H1 (cell line): Measurements from ENCODE around the gene UBE2H. TPM values are rescaled to one million over a fixed set of nuclear protein-coding genes. Genes with fewer than 3 reads are reported as not detected.

ENCODE experiments used
- CTCF ChIA-PET: fragments of 300-600 bp; sonication (Branson Sonifier 250); formaldehyde crosslinking; loops from one replicate; lab custom pipeline; 2021; ENCODE audit not compliant: partially characterized antibody; lab: Charles Lee
- POLR2A ChIA-PET: fragments of 300-600 bp; sonication (Branson Sonifier 250); formaldehyde crosslinking; loops from one replicate; lab custom pipeline; 2021; ENCODE audit warnings: inconsistent platforms; ENCODE audit not compliant: partially characterized antibody; lab: Charles Lee
- DNase-seq, 2 experiments: peaks; one replicate each; pipeline versions ENCODE4 v3.0.0 to v3.0.0-alpha.2; 2010 to 2022; ENCODE audit warnings: low spot score in 2 of 2, low read depth in 1 of 2, mixed read lengths in 1 of 2
- FAIRE-seq: peaks from 2 replicates; lab custom pipeline; 2011; peaks lifted over from hg19 to GRCh38; lab: Jason Lieb, UNC
- H2AFZ ChIP-seq: 2 replicates; pipeline ENCODE4 v1.8.1; 2012; ENCODE audit warnings: low read length, inconsistent platforms
- H2AK5ac ChIP-seq: 2 replicates; pipeline ENCODE4 v1.6.1; 2013; ENCODE audit warnings: low read depth, low read length
- H2BK120ac ChIP-seq: replicated peaks from 2 replicates; pipeline ENCODE3; 2013; ENCODE audit warnings: low read depth, low read length, inconsistent platforms
- H2BK12ac ChIP-seq: 2 replicates; pipeline ENCODE4 v1.6.1; 2013; ENCODE audit warnings: low read depth, low read length
- H2BK15ac ChIP-seq: 2 replicates; pipeline ENCODE4 v1.6.1; 2013; ENCODE audit warnings: low read length
- H2BK20ac ChIP-seq: 2 replicates; pipeline ENCODE4 v1.6.1; 2013; ENCODE audit warnings: low read length
- H2BK5ac ChIP-seq: 2 replicates; pipeline ENCODE4 v1.6.1; 2013; ENCODE audit warnings: low read depth, low read length
- H3K14ac ChIP-seq: 2 replicates; pipeline ENCODE4 v1.6.1; 2013; ENCODE audit warnings: inconsistent platforms; ENCODE audit not compliant: insufficient read length
- H3K18ac ChIP-seq: 2 replicates; pipeline ENCODE4 v1.6.1; 2013; ENCODE audit warnings: low read length; ENCODE audit errors: extremely low read depth
- H3K23ac ChIP-seq: 2 replicates; pipeline ENCODE4 v1.6.1; 2013; ENCODE audit warnings: inconsistent platforms; ENCODE audit not compliant: insufficient read length
- H3K23me2 ChIP-seq: 2 replicates; pipeline ENCODE4 v1.6.1; 2013; ENCODE audit warnings: low read depth, low read length
- H3K27ac ChIP-seq: 2 replicates; pipeline ENCODE4 v1.6.1; 2011; ENCODE audit warnings: low read depth, low read length, inconsistent platforms
- H3K27me3 ChIP-seq, 4 experiments: replicated peaks in 1 of 4; 1 replicate in 1 of 4; 2 replicates in 3 of 4; pipeline versions ENCODE4 v1.6.1 to v1.8.1; 2011 to 2013; ENCODE audit warnings: low read length in 3 of 4, mild to moderate bottlenecking in 3 of 4, inconsistent platforms in 2 of 4, mixed read lengths in 2 of 4, moderate library complexity in 1 of 4; ENCODE audit not compliant: control insufficient read depth in 3 of 4, insufficient read depth in 3 of 4; ENCODE audit errors: extremely low read depth in 1 of 4
- H3K36me3 ChIP-seq, 4 experiments: 2 replicates each; pipeline versions ENCODE4 v1.6.1 to v1.8.1; 2011 to 2013; ENCODE audit warnings: mild to moderate bottlenecking in 4 of 4, low read length in 3 of 4, moderate library complexity in 2 of 4, control low read depth in 1 of 4, inconsistent platforms in 1 of 4; ENCODE audit not compliant: insufficient read depth in 4 of 4, control insufficient read depth in 2 of 4
- H3K4ac ChIP-seq: replicated peaks from 2 replicates; pipeline ENCODE3; 2013; ENCODE audit warnings: low read length, low read depth, mixed read lengths, inconsistent platforms; ENCODE audit not compliant: insufficient read length
- H3K4me1 ChIP-seq, 4 experiments: replicated peaks in 1 of 4; 1 replicate in 1 of 4; 2 replicates in 3 of 4; pipeline versions ENCODE4 v1.6.1 to v1.8.1; 2011 to 2013; ENCODE audit warnings: low read length in 3 of 4, inconsistent platforms in 2 of 4, mixed read lengths in 1 of 4; ENCODE audit not compliant: insufficient read depth in 4 of 4, control insufficient read depth in 3 of 4
- H3K4me2 ChIP-seq, 2 experiments: 2 replicates each; pipeline versions ENCODE4 v1.6.1 to v1.8.1; 2011 to 2013; ENCODE audit warnings: low read depth in 2 of 2, low read length in 2 of 2, control low read depth in 1 of 2, inconsistent platforms in 1 of 2, mild to moderate bottlenecking in 1 of 2; ENCODE audit not compliant: insufficient read depth in 1 of 2
- H3K4me3 ChIP-seq, 4 experiments: fragments of 200-600, 300-600 bp in 1 of 4; sonication (generic), shearing (Covaris generic), sonication (Bioruptor Twin) in 1 of 4; 2 replicates each; pipeline versions ENCODE4 v1.5.1 to v1.8.1; 2011 to 2016; ENCODE audit warnings: low read length in 4 of 4, low read depth in 3 of 4, control low read depth in 2 of 4, inconsistent platforms in 2 of 4, mild to moderate bottlenecking in 2 of 4, mixed read lengths in 1 of 4, moderate library complexity in 1 of 4; ENCODE audit not compliant: insufficient read depth in 2 of 4; ENCODE audit errors: extremely low read depth in 1 of 4
- H3K56ac ChIP-seq: replicated peaks from 2 replicates; pipeline ENCODE3; 2013; ENCODE audit warnings: low read depth, mild to moderate bottlenecking, mixed read lengths, low read length, inconsistent platforms; ENCODE audit not compliant: insufficient read length
- H3K79me1 ChIP-seq: 2 replicates; pipeline ENCODE4 v1.6.1; 2013; ENCODE audit warnings: low read depth, low read length, control low read depth
- H3K79me2 ChIP-seq, 2 experiments: 2 replicates each; pipeline versions ENCODE4 v1.6.1 to v1.8.1; 2012 to 2013; ENCODE audit warnings: low read length in 2 of 2, mild to moderate bottlenecking in 2 of 2, inconsistent platforms in 1 of 2; ENCODE audit not compliant: insufficient read depth in 2 of 2, control insufficient read depth in 1 of 2
- H3K9ac ChIP-seq, 4 experiments: replicated peaks in 1 of 4; 1 replicate in 1 of 4; 2 replicates in 3 of 4; pipeline versions ENCODE4 v1.6.1 to v1.8.1; 2011 to 2013; ENCODE audit warnings: low read depth in 3 of 4, low read length in 3 of 4, control low read depth in 2 of 4, mild to moderate bottlenecking in 2 of 4, moderate library complexity in 2 of 4, inconsistent platforms in 1 of 4; ENCODE audit errors: extremely low read depth in 1 of 4
- H3K9me3 ChIP-seq, 2 experiments: 2 replicates each; pipeline versions ENCODE4 v1.6.1 to v1.8.1; 2012 to 2013; ENCODE audit warnings: mild to moderate bottlenecking in 2 of 2, moderate library complexity in 2 of 2, control low read depth in 1 of 2, inconsistent platforms in 1 of 2, low read depth in 1 of 2, low read length in 1 of 2, mixed read lengths in 1 of 2; ENCODE audit not compliant: insufficient read depth in 2 of 2
- H4K20me1 ChIP-seq, 2 experiments: replicated peaks in 1 of 2; 2 replicates each; pipeline versions ENCODE3 to v1.8.1; 2011 to 2013; ENCODE audit warnings: inconsistent platforms in 2 of 2, low read length in 2 of 2, mild to moderate bottlenecking in 1 of 2; ENCODE audit not compliant: insufficient read depth in 2 of 2, control insufficient read depth in 1 of 2
- H4K5ac ChIP-seq: 2 replicates; pipeline ENCODE4 v1.6.1; 2013; ENCODE audit warnings: low read length, low read depth, mixed read lengths, inconsistent platforms; ENCODE audit not compliant: insufficient read length
- H4K8ac ChIP-seq: 2 replicates; pipeline ENCODE4 v1.8.0; 2013; ENCODE audit warnings: mild to moderate bottlenecking, moderate library complexity, low read length, inconsistent platforms; ENCODE audit not compliant: insufficient read depth; ENCODE audit errors: extremely low read depth
- H4K91ac ChIP-seq: replicated peaks from 2 replicates; pipeline ENCODE3; 2013; ENCODE audit warnings: low read length, mixed read lengths, inconsistent platforms; ENCODE audit not compliant: insufficient read length
- CBX5 ChIP-seq: fragments of 300-800, 300-1000 bp; sonication (generic); IDR thresholded peaks from 2 replicates; pipeline ENCODE4 v1.7.1; 2016; ENCODE audit warnings: antibody characterized with exemption, low read length, low read depth
- CBX8 ChIP-seq: fragments of 300-800, 300-1000 bp; sonication (generic); IDR thresholded peaks from 2 replicates; pipeline ENCODE4 v1.7.1; 2016; ENCODE audit warnings: low read depth, low read length, borderline replicate concordance
- CHD1 ChIP-seq: IDR thresholded peaks from 2 replicates; pipeline ENCODE4 v1.6.1; 2012; ENCODE audit warnings: low read depth, low read length, improper control_type of control experiment
- CTBP2 ChIP-seq: IDR thresholded peaks from 2 replicates; pipeline ENCODE4 v1.7.0; 2011; ENCODE audit warnings: borderline replicate concordance, mild to moderate bottlenecking, moderate library complexity, mixed read lengths, low read length; ENCODE audit not compliant: insufficient read depth, insufficient read length
- EZH2 ChIP-seq: fragments of 200-600 bp; sonication (generic); IDR thresholded peaks from 2 replicates; pipeline ENCODE4 v1.7.1; 2012; ENCODE audit warnings: low read depth, mild to moderate bottlenecking, moderate library complexity, low read length, inconsistent platforms; ENCODE audit not compliant: severe bottlenecking
- KDM4A ChIP-seq: IDR thresholded peaks from one replicate; pipeline ENCODE4 v1.7.1; 2012; ENCODE audit warnings: low read depth, mild to moderate bottlenecking, moderate library complexity, low read length, inconsistent platforms; ENCODE audit not compliant: severe bottlenecking
- KDM5A ChIP-seq: fragments of 200-600 bp; IDR thresholded peaks from 2 replicates; pipeline ENCODE4 v1.7.1; 2012; ENCODE audit warnings: mild to moderate bottlenecking, low read length, inconsistent platforms, mixed read lengths
- NANOG ChIP-seq: IDR thresholded peaks from 2 replicates; pipeline ENCODE4 v1.6.1; 2011; ENCODE audit warnings: low read length, low read depth, mild to moderate bottlenecking, inconsistent platforms; ENCODE audit not compliant: insufficient read depth, poor library complexity, severe bottlenecking
- RBBP5 ChIP-seq: IDR thresholded peaks from 2 replicates; pipeline ENCODE4 v1.7.1; 2012; ENCODE audit warnings: low read depth, mild to moderate bottlenecking, inconsistent platforms, low read length, moderate library complexity, borderline replicate concordance
- RNF2 ChIP-seq: fragments of 200-900, 300-1000 bp; sonication (generic); IDR thresholded peaks from 2 replicates; pipeline ENCODE4 v1.7.1; 2016; ENCODE audit warnings: borderline replicate concordance, low read depth, mild to moderate bottlenecking, antibody characterized with exemption, low read length; ENCODE audit not compliant: poor library complexity, severe bottlenecking; ENCODE audit errors: missing control alignments
- SIRT6 ChIP-seq: IDR thresholded peaks from one replicate; pipeline ENCODE4 v1.7.1; 2012; ENCODE audit warnings: low read length, inconsistent platforms
- SP1 ChIP-seq: IDR thresholded peaks from 2 replicates; pipeline ENCODE4 v1.6.1; 2011; ENCODE audit warnings: low read depth, low read length
- TAF1 ChIP-seq: IDR thresholded peaks from 2 replicates; pipeline ENCODE4 v1.6.1; 2011; ENCODE audit warnings: mild to moderate bottlenecking, low read depth, low read length
- ZNF274 ChIP-seq: IDR thresholded peaks from 2 replicates; pipeline ENCODE4 v1.7.0; 2012; ENCODE audit warnings: low read length, borderline replicate concordance; ENCODE audit errors: extremely low read depth
- WGBS, 2 experiments: shearing (Covaris generic) in 1 of 2; methylation state at CpG; one replicate each; pipeline versions ENCODE4 v1.1.6 to v1.1.7; 2013 to 2015; ENCODE audit warnings: low lambda C conversion rate in 2 of 2, mixed read lengths in 2 of 2, inconsistent platforms in 1 of 2, low coverage in 1 of 2, missing lambda C conversion rate in 1 of 2; ENCODE audit not compliant: insufficient replicate concordance in 2 of 2, insufficient coverage in 1 of 2, insufficient read length in 1 of 2; ENCODE audit errors: extremely low coverage in 1 of 2, missing lambda C conversion rate in 1 of 2; 5-methylcytosine and 5-hydroxymethylcytosine counted together
- polyA plus RNA-seq, 7 experiments: library from polyadenylated mRNA; depleted of rRNA in 3 of 7; stranded (reverse) in 5 of 7; unstranded in 2 of 7; fragments of >200 nt in 5 of 7; fragments of 200-250 nt in 2 of 7; gene quantifications; 1 replicate in 5 of 7; 2 replicates in 1 of 7; 4 replicates in 1 of 7; pipeline versions ENCODE4 v1.2.1 to v1.2.3, GENCODE V29; 2011 to 2013; ENCODE audit warnings: missing spikeins in 2 of 7, mixed read lengths in 2 of 7
- total RNA-seq: library from RNA; stranded (reverse); fragmentation: NEBNext Ultra II Directional; extraction: Animal tissue kit (Norgen Biotek cat#: 25700); gene quantifications from 2 replicates; pipeline ENCODE4 v1.2.1, GENCODE V29; 2021

The UBE2H gene
- total and polyA plus RNA-seq, 2 of the 8 experiments (the other 6 are each of a cell fraction or from before 2014, with no cell fraction given): 30.6 to 62.2 TPM

DNA sequence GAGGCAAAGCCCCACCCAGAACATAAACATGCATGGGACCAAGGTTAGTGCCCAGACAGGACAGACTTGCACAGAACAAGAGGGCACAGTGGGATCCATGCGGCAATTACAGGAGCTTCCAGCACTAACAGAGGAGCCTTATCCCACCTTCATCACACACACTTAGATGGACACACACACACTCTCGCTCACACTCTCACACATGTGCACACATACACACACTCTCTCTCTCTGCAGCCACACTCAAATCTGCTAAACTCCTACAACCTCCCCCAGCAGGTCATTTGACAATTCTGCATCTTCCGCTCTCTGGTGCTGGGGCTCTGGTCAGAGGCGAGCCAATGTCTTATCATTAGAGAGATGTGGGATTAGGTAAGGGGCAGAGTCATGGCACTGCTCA is 120.5 kb downstream of the UBE2H start:
- Histone ChIP-seq H3K36me3 (peaks cover 0 to 9% (median 0%) of the 10 kb centered on the region in 4 experiments; a peak in 3 of 8 replicates), H2BK20ac (no peak overlapping the region), H4K91ac (no peak overlapping the region), H3K9ac (no peak overlapping the region), H3K23ac (no peak overlapping the region), H3K18ac (no peak overlapping the region; the same call in 1 of the 2 replicates), H3K79me1 (no peaks in the 10 kb centered on the region; the same call in 1 of the 2 replicates), H2BK120ac (no peak overlapping the region), H3K4me3 (no peak overlapping the region), H2BK12ac (no peak overlapping the region), H2AFZ (no peak overlapping the region), H3K56ac (no peak overlapping the region), H2BK15ac (no peak overlapping the region), H3K14ac (no peak overlapping the region), H2BK5ac (no peak overlapping the region), H3K9me3 (no peaks in the 10 kb centered on the region), H4K20me1 (no peaks in the 10 kb centered on the region), H3K27me3 (no peaks in the 10 kb centered on the region), H4K8ac (no peak overlapping the region), H2AK5ac (no peak overlapping the region), H4K5ac (no peak overlapping the region), H3K23me2 (no peaks in the 10 kb centered on the region), H3K27ac (no peak overlapping the region), H3K4ac (no peak overlapping the region), H3K4me1 (peaks cover 17 to 50% (median 27%) of the 10 kb centered on the region in 4 experiments), H3K79me2 (no peaks in the 10 kb centered on the region), H3K4me2 (no peak overlapping the region)
- 94% methylated on average over 4 of the region's 4 CpGs; no CpG with 5 or more reads in 1 of the 2 experiments for WGBS, 2 experiments
- no peak for FAIRE-seq
- peak in 1 of 2 experiments; percentile 37 for DNase-seq
- POLR2A ChIA-PET: no interaction called here
- CTCF ChIA-PET: interaction anchor here (1.6 to 8.8 kb wide), 3 partner anchors 10 to 176 kb away, joined by 3 to 141 read pairs (median 40); no protein-coding TSS in a partner anchor
- no peak for TF ChIP-seq CHD1
- TF ChIP-seq CBX8: no peak
- TF ChIP-seq TAF1: no peak
- TF ChIP-seq RNF2: no peak
- TF ChIP-seq SP1: no peak
- no peak for TF ChIP-seq NANOG
- TF ChIP-seq CTBP2: no peak
- no peak for TF ChIP-seq KDM5A
- TF ChIP-seq CBX5: no peak
- TF ChIP-seq RBBP5: no peak
- no peak for TF ChIP-seq EZH2
- TF ChIP-seq KDM4A: no peak
- no peak for TF ChIP-seq ZNF274
- no peak for TF ChIP-seq SIRT6
